SU-DHL-6 (cell line): ENCODE measurements around the gene NTN5.
"Not testable (repeated sequence)": the region's sequence is repeated elsewhere in the genome, so short reads cannot be mapped to it uniquely, and the experiment has no call there.

Experiments
- H2AFZ ChIP-seq: fragments of 200-600 bp; sonication (generic); 2 replicates; pipeline ENCODE4 v1.6.1; 2014; ENCODE audit warnings: low read depth, mild to moderate bottlenecking, moderate library complexity, mixed read lengths, antibody characterized with exemption, low read length; ENCODE audit not compliant: severe bottlenecking
- H3F3A ChIP-seq: fragments of 200-600 bp; shearing (Covaris generic); 2 replicates; pipeline ENCODE4 v1.6.0; 2016; ENCODE audit warnings: antibody characterized with exemption, mild to moderate bottlenecking; ENCODE audit not compliant: insufficient read depth
- H3K27ac ChIP-seq: fragments of 200-600 bp; sonication (generic); 2 replicates; pipeline ENCODE4 v1.5.1; 2016; ENCODE audit warnings: low read depth, mild to moderate bottlenecking, low read length, moderate library complexity, mixed read lengths
- H3K27me3 ChIP-seq: fragments of 200-600 bp; sonication (generic), shearing (Covaris generic); 2 replicates; pipeline ENCODE4 v1.6.0; 2014; ENCODE audit warnings: mild to moderate bottlenecking, low read length
- H3K36me3 ChIP-seq: fragments of 200-600 bp; sonication (generic); 2 replicates; pipeline ENCODE4 v1.6.1; 2014; ENCODE audit warnings: mild to moderate bottlenecking, low read length, mixed read lengths
- H3K4me2 ChIP-seq: fragments of 300-600, 200-600 bp; shearing (Covaris generic), sonication (generic); 2 replicates; pipeline ENCODE4 v1.6.0; 2014; ENCODE audit warnings: low read length, low read depth, mild to moderate bottlenecking; ENCODE audit not compliant: poor library complexity, severe bottlenecking
- H3K4me3 ChIP-seq: fragments of 200-600 bp; sonication (generic); 2 replicates; pipeline ENCODE4 v1.5.1; 2014; ENCODE audit warnings: antibody characterized with exemption, low read length, mild to moderate bottlenecking, mixed read lengths; ENCODE audit not compliant: insufficient read depth, poor library complexity, severe bottlenecking
- H3K79me2 ChIP-seq: fragments of 200-600 bp; sonication (generic); 2 replicates; pipeline ENCODE4 v1.6.1; 2014; ENCODE audit warnings: mild to moderate bottlenecking, low read length, moderate library complexity; ENCODE audit not compliant: insufficient read depth
- H3K9ac ChIP-seq: fragments of 200-600 bp; sonication (generic); 2 replicates; pipeline ENCODE4 v1.7.0; 2014; ENCODE audit warnings: mild to moderate bottlenecking, low read length
- H3K9me2 ChIP-seq: fragments of 200-600 bp; sonication (generic); replicated peaks from 2 replicates; pipeline ENCODE4 v1.6.1; 2014; ENCODE audit warnings: low read length; ENCODE audit not compliant: insufficient read depth
- H3K9me3 ChIP-seq: fragments of 200-600 bp; sonication (generic); 2 replicates; pipeline ENCODE4 v1.6.1; 2014; ENCODE audit warnings: low read length, mixed read lengths; ENCODE audit not compliant: insufficient read depth
- H4K20me1 ChIP-seq: fragments of 200-600 bp; sonication (generic); 2 replicates; pipeline ENCODE4 v1.6.1; 2014; ENCODE audit warnings: low read depth, mild to moderate bottlenecking, antibody characterized with exemption, low read length, moderate library complexity, mixed read lengths
- CTCF ChIP-seq: fragments of 200-600 bp; sonication (generic); IDR thresholded peaks from one replicate; pipeline ENCODE4 v1.5.1; 2017; ENCODE audit warnings: antibody characterized with exemption, mild to moderate bottlenecking, low read length, moderate library complexity; ENCODE audit not compliant: insufficient read depth, poor library complexity, severe bottlenecking
- EZH2phosphoT487 ChIP-seq: fragments of 200-600 bp; sonication (generic), shearing (Covaris generic); conservative IDR thresholded peaks from 2 replicates; pipeline ENCODE4 v1.6.1; 2018; ENCODE audit warnings: mild to moderate bottlenecking, antibody characterized with exemption, low read length, moderate library complexity, mixed read lengths

Gene NTN5

GRCh38 chr19:48680436-48681126, 7.8 kb upstream of the NTN5 start:
- H3K27me3 ChIP-seq: no peaks in the 10 kb centered on the region
- H3K27ac ChIP-seq: no peak overlapping the region
- no peak overlapping the region for H3K4me3 ChIP-seq
- no peaks in the 10 kb centered on the region for H3K9me3 ChIP-seq
- H3K79me2 ChIP-seq: no peaks in the 10 kb centered on the region
- TF ChIP-seq CTCF (no peak), EZH2phosphoT487 (no peak)
- H3F3A ChIP-seq: no peaks in the 10 kb centered on the region
- no peak overlapping the region for H3K4me2 ChIP-seq
- no peak overlapping the region for H2AFZ ChIP-seq
- H4K20me1 ChIP-seq: no peaks in the 10 kb centered on the region
- H3K9me2 ChIP-seq: no peaks in the 10 kb centered on the region
- H3K36me3 ChIP-seq: no peaks in the 10 kb centered on the region
- H3K9ac ChIP-seq: no peak overlapping the region

- H3K27ac ChIP-seq, H2AFZ ChIP-seq, H4K20me1 ChIP-seq, H3K27me3 ChIP-seq, H3K9me3 ChIP-seq, H3K9me2 ChIP-seq, H3K4me3 ChIP-seq, H3K4me2 ChIP-seq, H3K79me2 ChIP-seq, H3K9ac ChIP-seq, H3F3A ChIP-seq, H3K36me3 ChIP-seq: not testable (repeated sequence)
Observed at GRCh38 chr19:48680006-48680405, 7.2 kb upstream of the NTN5 start.

GRCh38 chr19:48678201-48678600, 5.4 kb upstream of the NTN5 start:
- Histone ChIP-seq H3K9me2 (no peaks in the 10 kb centered on the region), H3K9me3 (no peaks in the 10 kb centered on the region), H3K36me3 (no peaks in the 10 kb centered on the region), H3K27me3 (no peaks in the 10 kb centered on the region), H3K4me3 (no peak overlapping the region), H3K9ac (no peak overlapping the region), H3F3A (no peaks in the 10 kb centered on the region), H4K20me1 (no peaks in the 10 kb centered on the region), H3K4me2 (no peak overlapping the region), H2AFZ (no peak overlapping the region), H3K79me2 (no peaks in the 10 kb centered on the region), H3K27ac (no peak overlapping the region)
- no peak for TF ChIP-seq EZH2phosphoT487
- TF ChIP-seq CTCF: no peak

GRCh38 chr19:48676887-48677286, 4.1 kb upstream of the NTN5 start:
- H3K27me3 ChIP-seq: no peaks in the 10 kb centered on the region
- H3F3A ChIP-seq: no peaks in the 10 kb centered on the region
- no peak overlapping the region for H3K27ac ChIP-seq
- H3K36me3 ChIP-seq: no peaks in the 10 kb centered on the region
- no peak overlapping the region for H3K4me3 ChIP-seq
- no peaks in the 10 kb centered on the region for H3K9me3 ChIP-seq
- H3K79me2 ChIP-seq: no peaks in the 10 kb centered on the region
- H4K20me1 ChIP-seq: no peaks in the 10 kb centered on the region
- H3K4me2 ChIP-seq: no peak overlapping the region
- no peak overlapping the region for H3K9ac ChIP-seq
- no peaks in the 10 kb centered on the region for H3K9me2 ChIP-seq
- TF ChIP-seq EZH2phosphoT487: no peak
- no peak for TF ChIP-seq CTCF
- H2AFZ ChIP-seq: no peak overlapping the region
